GM23248 (cell line): Measurements from ENCODE around the gene SURF4.

Experiments used
- EZH2 ChIP-seq: fragments of 200-600 bp; sonication (generic); IDR thresholded peaks from 2 replicates; pipeline ENCODE4 v1.6.1; 2018; ENCODE audit warnings: antibody characterized with exemption, mild to moderate bottlenecking; ENCODE audit not compliant: insufficient read depth, poor library complexity, severe bottlenecking
- EZH2phosphoT487 ChIP-seq: fragments of 200-600 bp; sonication (generic); IDR thresholded peaks from 2 replicates; pipeline ENCODE4 v1.6.1; 2018; ENCODE audit warnings: antibody characterized with exemption, moderate library complexity, mild to moderate bottlenecking, low read depth; ENCODE audit not compliant: insufficient read depth

- TF ChIP-seq EZH2, result no peak
- no peak for TF ChIP-seq EZH2phosphoT487
These were observed 13.2 kb upstream of the SURF4 start for GRCh38 chr9:133389025-133389557.
